Neutrophil (primary cell): ENCODE measurements around the gene NAP1L4.
A peak's percentile ranks its signal among the peaks of the same experiment; 100 is the strongest.

Experiments used
- H3K27ac ChIP-seq: fragments of 200-600 bp; sonication (generic); 2 replicates; pipeline ENCODE4 v1.5.1; 2016; ENCODE audit warnings: mild to moderate bottlenecking, moderate library complexity
- H3K27me3 ChIP-seq: fragments of 200-600 bp; sonication (generic); 2 replicates; pipeline ENCODE4 v1.6.0; 2016; ENCODE audit warnings: mild to moderate bottlenecking
- H3K36me3 ChIP-seq: fragments of 200-600 bp; sonication (generic); 2 replicates; pipeline ENCODE4 v1.5.1; 2017
- H3K4me1 ChIP-seq, 2 experiments: fragments of 200-600 bp in 1 of 2; sonication (generic) in 1 of 2; 1 replicate in 1 of 2; 2 replicates in 1 of 2; pipeline versions ENCODE4 v1.5.1 to v1.6.1; 2013 to 2016; ENCODE audit warnings: low read depth in 1 of 2, low read length in 1 of 2, mild to moderate bottlenecking in 1 of 2, moderate library complexity in 1 of 2; ENCODE audit not compliant: control insufficient read depth in 1 of 2, insufficient read depth in 1 of 2
- H3K4me3 ChIP-seq, 2 experiments: fragments of 200-600 bp in 1 of 2; sonication (generic) in 1 of 2; 1 replicate in 1 of 2; 2 replicates in 1 of 2; pipeline ENCODE4 v1.5.1; 2013 to 2016; ENCODE audit warnings: low read depth in 1 of 2, low read length in 1 of 2, mild to moderate bottlenecking in 1 of 2, moderate library complexity in 1 of 2
- H3K9me3 ChIP-seq: fragments of 200-600 bp; sonication (generic); 2 replicates; pipeline ENCODE4 v1.5.1; 2016
- TF ChIP-seq, protein P1 (sequence below): fragments of 200-600 bp; sonication (generic); IDR thresholded peaks from 2 replicates; pipeline ENCODE4 v1.5.1; 2016; ENCODE audit warnings: antibody characterized with exemption

NAP1L4 gene

GRCh38 chr11:3022300-3022967 is 30.3 kb upstream of the NAP1L4 start:
- TF ChIP-seq, protein P1, sequence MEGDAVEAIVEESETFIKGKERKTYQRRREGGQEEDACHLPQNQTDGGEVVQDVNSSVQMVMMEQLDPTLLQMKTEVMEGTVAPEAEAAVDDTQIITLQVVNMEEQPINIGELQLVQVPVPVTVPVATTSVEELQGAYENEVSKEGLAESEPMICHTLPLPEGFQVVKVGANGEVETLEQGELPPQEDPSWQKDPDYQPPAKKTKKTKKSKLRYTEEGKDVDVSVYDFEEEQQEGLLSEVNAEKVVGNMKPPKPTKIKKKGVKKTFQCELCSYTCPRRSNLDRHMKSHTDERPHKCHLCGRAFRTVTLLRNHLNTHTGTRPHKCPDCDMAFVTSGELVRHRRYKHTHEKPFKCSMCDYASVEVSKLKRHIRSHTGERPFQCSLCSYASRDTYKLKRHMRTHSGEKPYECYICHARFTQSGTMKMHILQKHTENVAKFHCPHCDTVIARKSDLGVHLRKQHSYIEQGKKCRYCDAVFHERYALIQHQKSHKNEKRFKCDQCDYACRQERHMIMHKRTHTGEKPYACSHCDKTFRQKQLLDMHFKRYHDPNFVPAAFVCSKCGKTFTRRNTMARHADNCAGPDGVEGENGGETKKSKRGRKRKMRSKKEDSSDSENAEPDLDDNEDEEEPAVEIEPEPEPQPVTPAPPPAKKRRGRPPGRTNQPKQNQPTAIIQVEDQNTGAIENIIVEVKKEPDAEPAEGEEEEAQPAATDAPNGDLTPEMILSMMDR = no peak
- Histone ChIP-seq H3K27ac (peak overlapping the region; percentile 54), H3K4me1 (peaks cover 15 to 17% of the 10 kb centered on the region in 2 experiments), H3K9me3 (peaks cover 3% of the 10 kb centered on the region), H3K36me3 (peaks cover 78% of the 10 kb centered on the region), H3K27me3 (no peaks in the 10 kb centered on the region), H3K4me3 (peak overlapping the region in 1 of 2 experiments; percentile 2)

DNA sequence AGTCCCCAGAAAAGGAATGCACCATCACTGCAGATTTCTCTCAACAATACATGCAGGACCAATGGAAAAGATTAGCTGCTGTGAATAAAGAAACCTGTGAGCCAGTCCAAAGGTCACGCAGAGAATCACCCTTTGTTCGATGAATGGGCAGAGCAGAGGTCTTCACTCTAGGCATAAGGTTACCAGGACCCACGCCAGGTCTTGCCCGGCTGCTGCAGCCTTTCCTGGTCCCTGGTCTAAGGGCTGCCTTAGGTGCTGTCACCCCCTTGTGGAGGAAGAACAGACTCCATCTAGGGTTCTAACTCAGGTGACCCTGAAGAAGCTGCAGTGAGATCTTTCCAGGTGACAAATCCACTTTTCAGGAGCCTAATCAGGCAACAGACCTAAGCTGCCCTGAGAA is 29.0 kb upstream of the NAP1L4 start:
- peaks cover 78% of the 10 kb centered on the region for H3K36me3 ChIP-seq
- H3K27ac ChIP-seq = no peak overlapping the region
- peaks cover 15 to 17% of the 10 kb centered on the region in 2 experiments for H3K4me1 ChIP-seq
- TF ChIP-seq, protein P1 = no peak
- H3K4me3 ChIP-seq = no peak overlapping the region
- H3K9me3 ChIP-seq = peaks cover 3% of the 10 kb centered on the region
- no peaks in the 10 kb centered on the region for H3K27me3 ChIP-seq

- H3K36me3 ChIP-seq = peaks cover 78% of the 10 kb centered on the region
- no peaks in the 10 kb centered on the region for H3K9me3 ChIP-seq
- H3K27ac ChIP-seq = no peak overlapping the region
- H3K4me1 ChIP-seq = peaks cover 15 to 17% of the 10 kb centered on the region in 2 experiments
- TF ChIP-seq, protein P1 = no peak
- H3K4me3 ChIP-seq = no peak overlapping the region
- no peaks in the 10 kb centered on the region for H3K27me3 ChIP-seq
Measured at GRCh38 chr11:3020011-3020410, 27.9 kb upstream of the NAP1L4 start.

DNA sequence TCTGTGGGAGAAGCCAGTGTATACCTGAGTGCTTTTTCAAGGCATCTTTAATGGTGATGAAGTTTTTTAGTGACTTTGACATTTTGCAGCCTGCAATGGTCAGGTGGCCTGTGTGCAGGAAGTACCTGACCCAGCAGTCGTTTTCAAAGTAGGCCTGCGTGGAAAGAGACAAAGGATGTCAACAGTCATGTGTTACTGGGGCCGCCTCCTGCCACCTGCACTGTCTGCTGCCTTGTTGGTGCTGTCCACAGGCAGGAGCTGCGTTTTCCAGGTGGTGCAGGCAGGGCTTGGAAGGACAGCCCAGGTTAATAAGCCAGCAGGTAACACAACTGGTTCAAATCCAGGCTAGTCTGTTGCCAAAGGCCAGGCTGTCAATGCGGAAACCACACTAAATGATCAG is 26.5 kb upstream of the NAP1L4 start:
- Histone ChIP-seq H3K4me1 (peaks cover 15 to 17% of the 10 kb centered on the region in 2 experiments), H3K9me3 (no peaks in the 10 kb centered on the region), H3K27me3 (no peaks in the 10 kb centered on the region), H3K27ac (no peak overlapping the region), H3K4me3 (no peak overlapping the region), H3K36me3 (peaks cover 84% of the 10 kb centered on the region)
- TF ChIP-seq, protein P1 = no peak

GRCh38 chr11:3016861-3017260 is 24.7 kb upstream of the NAP1L4 start:
- Histone ChIP-seq H3K9me3 (no peaks in the 10 kb centered on the region), H3K27ac (no peak overlapping the region), H3K4me3 (no peak overlapping the region), H3K36me3 (peaks cover 94% of the 10 kb centered on the region), H3K4me1 (peaks cover 3 to 4% of the 10 kb centered on the region in 2 experiments), H3K27me3 (no peaks in the 10 kb centered on the region)
- TF ChIP-seq, protein P1 = no peak
